Esophagus squamous epithelium (tissue), 5 donors: Measurements from ENCODE around the gene DOK5. TPM values are rescaled to one million over a fixed set of nuclear protein-coding genes. Genes with fewer than 3 reads are reported as not detected.

Experiments
- DNase-seq: peaks from one replicate; lab custom pipeline; 2025; lab: John Stamatoyannopoulos, UW
- H3K27ac ChIP-seq, 4 donors: fragments of 200-600 bp; sonication (generic); one replicate each; pipeline ENCODE4 v1.5.1; 2016 to 2019; ENCODE audit warnings: mild to moderate bottlenecking in 1 of 4
- H3K27me3 ChIP-seq, 4 donors: fragments of 200-600 bp; sonication (generic); 1 replicate in 3 of 4; 2 replicates in 1 of 4; pipeline versions ENCODE4 v1.5.1 to v1.6.0; 2017 to 2021; ENCODE audit warnings: antibody characterized with exemption in 1 of 4
- H3K36me3 ChIP-seq, 3 donors: fragments of 200-600 bp; sonication (generic); one replicate each; pipeline ENCODE4 v1.5.1; 2016 to 2019
- H3K4me1 ChIP-seq, 3 donors: fragments of 200-600 bp; sonication (generic); one replicate each; pipeline ENCODE4 v1.5.1; 2017 to 2019
- H3K4me3 ChIP-seq, 4 donors: fragments of 200-600 bp; sonication (generic); 1 replicate in 3 of 4; 2 replicates in 1 of 4; pipeline ENCODE4 v1.5.1; 2016 to 2019; ENCODE audit warnings: mild to moderate bottlenecking in 2 of 4, moderate library complexity in 1 of 4
- H3K9me3 ChIP-seq, 3 donors: fragments of 200-600 bp; sonication (generic); one replicate each; pipeline ENCODE4 v1.5.1; 2016 to 2019
- CTCF ChIP-seq, 6 experiments: fragments of 450-650 bp in 4 of 6; fragments of 200-600 bp in 2 of 6; sonication (generic) in 2 of 6; IDR thresholded peaks; one replicate each; pipeline ENCODE4 v1.5.1; 2016 to 2019; ENCODE audit warnings: antibody characterized with exemption in 6 of 6, mild to moderate bottlenecking in 4 of 6, moderate library complexity in 4 of 6
- POLR2A ChIP-seq, 4 donors: fragments of 450-650 bp; IDR thresholded peaks; one replicate each; pipeline ENCODE4 v1.6.1; 2017; ENCODE audit warnings: antibody characterized with exemption in 4 of 4, mild to moderate bottlenecking in 4 of 4, moderate library complexity in 3 of 4
- WGBS, 2 donors: methylation state at CpG; one replicate each; pipeline ENCODE4 v1.1.5; 2018; 5-methylcytosine and 5-hydroxymethylcytosine counted together
- intact Hi-C: fragments of 100-400 bp; cut with DNase I; formaldehyde crosslinking; loops from one replicate; pipeline ENCODE4 v1.15.0; 2022
- total RNA-seq, 4 donors: library from RNA; depleted of rRNA; stranded (reverse); fragments of >200 nt; gene quantifications; one replicate each; pipeline ENCODE4 v1.1.0, GENCODE V29; 2016
- donor health status: DM: yes; HTN: yes; CAD: no.

DOK5 gene
- total RNA-seq, 4 donors from 2014 or later: 0.38 to 1.3 TPM; not detected in 2

GRCh38 chr20:54459279-54459678 is 16.1 kb upstream of the DOK5 start:
- no peaks in the 10 kb centered on the region for H3K27me3 ChIP-seq
- H3K4me3 ChIP-seq: no peak overlapping the region
- no peaks in the 10 kb centered on the region for H3K36me3 ChIP-seq
- no peaks in the 10 kb centered on the region for H3K9me3 ChIP-seq
- no peak for DNase-seq
- H3K27ac ChIP-seq: no peak overlapping the region
- H3K4me1 ChIP-seq: no peaks in the 10 kb centered on the region
- WGBS, 2 donors: 82% methylated on average over 4 of the region's 4 CpGs
- TF ChIP-seq CTCF (IDR thresholded peaks at IDR 0.05): no peak
- TF ChIP-seq POLR2A (IDR thresholded peaks at IDR 0.05): no peak
- intact Hi-C loops: no loop called here

GRCh38 chr20:54464003-54464402 is 11.4 kb upstream of the DOK5 start:
- DNase-seq: no peak
- WGBS, 2 donors: 71 to 78% methylated on average over 1 of the region's 1 CpG
- intact Hi-C loops: no loop called here
- Histone ChIP-seq H3K9me3 (no peaks in the 10 kb centered on the region), H3K4me3 (no peak overlapping the region), H3K36me3 (no peaks in the 10 kb centered on the region), H3K27me3 (no peaks in the 10 kb centered on the region), H3K4me1 (no peaks in the 10 kb centered on the region), H3K27ac (no peak overlapping the region)
- no peak for TF ChIP-seq POLR2A (IDR thresholded peaks at IDR 0.05)
- TF ChIP-seq CTCF (IDR thresholded peaks at IDR 0.05): no peak

GRCh38 chr20:54466127-54466526 is 9.3 kb upstream of the DOK5 start:
- Histone ChIP-seq H3K4me1 (no peaks in the 10 kb centered on the region), H3K27ac (no peak overlapping the region), H3K4me3 (no peak overlapping the region), H3K27me3 (no peaks in the 10 kb centered on the region), H3K36me3 (no peaks in the 10 kb centered on the region), H3K9me3 (no peaks in the 10 kb centered on the region)
- no peak for DNase-seq
- WGBS, 2 donors: 86 to 90% methylated on average over 3 of the region's 3 CpGs
- TF ChIP-seq POLR2A (IDR thresholded peaks at IDR 0.05): no peak
- TF ChIP-seq CTCF (IDR thresholded peaks at IDR 0.05): no peak
- intact Hi-C loops: no loop called here

- WGBS, 2 donors: 61 to 67% methylated on average over 2 of the region's 2 CpGs
- DNase-seq: no peak
- H3K27me3 ChIP-seq: no peaks in the 10 kb centered on the region
- no peaks in the 10 kb centered on the region for H3K4me1 ChIP-seq
- intact Hi-C loops: no loop called here
- H3K36me3 ChIP-seq: no peaks in the 10 kb centered on the region
- H3K9me3 ChIP-seq: no peaks in the 10 kb centered on the region
- H3K27ac ChIP-seq: no peak overlapping the region
- H3K4me3 ChIP-seq: no peak overlapping the region
- TF ChIP-seq POLR2A (IDR thresholded peaks at IDR 0.05) (no peak), CTCF (IDR thresholded peaks at IDR 0.05) (no peak)
These were observed 7.8 kb upstream of the DOK5 start for GRCh38 chr20:54467622-54468021.

GRCh38 chr20:54468082-54468481 is 7.3 kb upstream of the DOK5 start:
- TF ChIP-seq CTCF (IDR thresholded peaks at IDR 0.05): no peak
- TF ChIP-seq POLR2A (IDR thresholded peaks at IDR 0.05): no peak
- no peaks in the 10 kb centered on the region for H3K4me1 ChIP-seq
- WGBS, 2 donors: 52 to 53% methylated on average over 2 to 3 of the region's 3 CpGs
- no peaks in the 10 kb centered on the region for H3K9me3 ChIP-seq
- DNase-seq: no peak
- H3K4me3 ChIP-seq: no peak overlapping the region
- intact Hi-C loops: no loop called here
- H3K36me3 ChIP-seq: no peaks in the 10 kb centered on the region
- H3K27ac ChIP-seq: no peak overlapping the region
- H3K27me3 ChIP-seq: no peaks in the 10 kb centered on the region
